ENCODE data around the gene CAMLG. TPM values are rescaled to one million over a fixed set of nuclear protein-coding genes. Genes with fewer than 3 reads are reported as not detected.
A peak's percentile ranks its signal among the peaks of the same experiment; 100 is the strongest.

The CAMLG gene
- total and polyA plus RNA-seq, 2 of the 13 experiments (the other 11 are each of a cell fraction or from before 2014, with no cell fraction given): 14.2 to 19.8 TPM

- TF ChIP-seq ZFYVE20 (CRISPR knock-in tag; IDR thresholded peaks at IDR 0.05; ENCODE audit: borderline replicate concordance, low read depth) (0 out of 2 replicates have a peak, but pooled peaks have one; percentile 69), KLF11 (CRISPR knock-in tag; IDR thresholded peaks at IDR 0.05) (peak; percentile 87), ZNF337 (CRISPR knock-in tag; IDR thresholded peaks at IDR 0.05; ENCODE audit: borderline replicate concordance, low read depth) (0 out of 2 replicates have a peak, but pooled peaks have one; percentile 34), ZNF709 (CRISPR knock-in tag; IDR thresholded peaks at IDR 0.05) (peak; percentile 93), TFE3 (CRISPR knock-in tag; IDR thresholded peaks at IDR 0.05) (peak; percentile 54), ZNF34 (CRISPR knock-in tag; IDR thresholded peaks at IDR 0.05; ENCODE audit: borderline replicate concordance) (peak; percentile 88; the same call in 1 of the 2 replicates), ZBTB37 (CRISPR knock-in tag; IDR thresholded peaks at IDR 0.05) (no peak), NR2F2 (IDR thresholded peaks at IDR 0.05; ENCODE audit: borderline replicate concordance, low read depth) (no peak), ZBTB34 (CRISPR knock-in tag; IDR thresholded peaks at IDR 0.05) (peak; percentile 59; the same call in 1 of the 2 replicates), ZFP36L1 (CRISPR knock-in tag; IDR thresholded peaks at IDR 0.05) (peak; percentile 84), SNAI1 (CRISPR knock-in tag; IDR thresholded peaks at IDR 0.05; ENCODE audit: borderline replicate concordance) (no peak; the same call in 1 of the 2 replicates), SP4 (CRISPR knock-in tag; IDR thresholded peaks at IDR 0.05) (peak; percentile 66; the same call in 1 of the 2 replicates), PAF1 (CRISPR knock-in tag; IDR thresholded peaks at IDR 0.05) (no peak), ZNF597 (CRISPR knock-in tag; IDR thresholded peaks at IDR 0.05) (no peak), SMYD3 (CRISPR knock-in tag; IDR thresholded peaks at IDR 0.05) (peak; percentile 85), NR2C2 (CRISPR knock-in tag; IDR thresholded peaks at IDR 0.05; ENCODE audit: borderline replicate concordance) (peak; percentile 80; the same call in 1 of the 2 replicates), NFAT5 (CRISPR knock-in tag; IDR thresholded peaks at IDR 0.05) (peak; percentile 26; the same call in 1 of the 2 replicates)
These were observed 20.4 kb downstream of the CAMLG start, which contains the start of gene DDX46 (continued) for GRCh38 chr5:134758504-134759341.
